Bronchial epithelial cell (primary cell): Measurements from ENCODE around the gene VEGFA. TPM values are rescaled to one million over a fixed set of nuclear protein-coding genes. Genes with fewer than 3 reads are reported as not detected.

Experiments used
- DNase-seq: peaks from one replicate; pipeline ENCODE4 v3.0.0-alpha.2; 2010; ENCODE audit warnings: low read depth
- FAIRE-seq: peaks from 2 replicates; lab custom pipeline; 2011; peaks lifted over from hg19 to GRCh38; lab: Jason Lieb, UNC
- H3K27me3 ChIP-seq: 2 replicates; pipeline ENCODE4 v1.5.1; 2011; ENCODE audit warnings: low read length; ENCODE audit not compliant: control insufficient read depth, insufficient read depth
- H3K36me3 ChIP-seq: 2 replicates; pipeline ENCODE4 v1.5.1; 2011; ENCODE audit warnings: low read length; ENCODE audit not compliant: control insufficient read depth, insufficient read depth
- H3K4me3 ChIP-seq: 2 replicates; pipeline ENCODE4 v1.5.1; 2011; ENCODE audit warnings: mild to moderate bottlenecking, low read depth, low read length, control low read depth
- total RNA-seq: library from RNA; depleted of rRNA; stranded (reverse); fragments of >200 nt; gene quantifications from 2 replicates; pipeline ENCODE4 v1.2.1, GENCODE V29; 2014
- TF ChIP-seq, protein P1 (sequence below): IDR thresholded peaks from 2 replicates; pipeline ENCODE4 v1.5.1; 2011; ENCODE audit warnings: mild to moderate bottlenecking, moderate library complexity, low read length, control low read depth, inconsistent platforms; ENCODE audit not compliant: insufficient read depth, severe bottlenecking

VEGFA gene
- total RNA-seq, 1 donor from 2014 or later: 391 TPM

DNA sequence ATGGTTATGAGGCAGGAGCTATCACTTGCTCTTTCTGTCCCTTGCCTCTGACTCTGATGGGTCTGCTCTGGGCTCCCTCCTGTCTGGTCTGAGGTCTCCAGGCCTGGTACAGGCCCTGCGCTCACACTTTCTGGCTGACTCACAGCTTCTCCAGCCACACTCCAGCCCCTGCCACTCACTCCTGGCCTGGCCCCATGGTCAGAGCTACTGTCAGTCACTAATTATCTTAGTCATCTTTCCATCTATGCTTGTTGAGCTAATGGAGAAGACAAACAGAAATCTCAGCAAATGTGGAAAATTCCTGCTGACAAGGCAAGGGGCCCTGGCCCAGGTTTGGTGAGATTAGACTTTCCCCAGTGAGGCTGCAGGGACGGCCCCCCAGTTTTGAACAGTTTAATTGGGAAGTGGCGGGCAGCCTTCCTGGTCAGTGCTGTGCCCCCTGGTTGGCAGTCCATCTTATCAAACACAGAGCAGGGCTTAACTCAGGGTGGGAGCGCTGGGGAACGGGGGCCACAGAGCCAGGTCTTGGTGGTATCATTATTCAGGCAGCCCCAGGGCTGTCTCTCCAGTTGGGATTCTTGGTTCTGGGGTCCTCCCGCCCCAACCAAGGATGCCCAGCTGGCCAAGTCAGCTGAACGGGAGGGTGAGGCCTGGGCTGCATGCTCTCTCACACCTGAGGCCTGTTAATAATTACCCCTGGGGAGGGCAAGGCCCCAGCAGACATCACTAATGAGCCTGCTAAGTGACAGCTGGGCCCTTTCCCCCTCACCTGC, 63.4 kb downstream of the VEGFA start:
- no peaks in the 10 kb centered on the region for H3K27me3 ChIP-seq
- H3K36me3 ChIP-seq: no peaks in the 10 kb centered on the region
- DNase-seq: no peak
- TF ChIP-seq, protein P1, sequence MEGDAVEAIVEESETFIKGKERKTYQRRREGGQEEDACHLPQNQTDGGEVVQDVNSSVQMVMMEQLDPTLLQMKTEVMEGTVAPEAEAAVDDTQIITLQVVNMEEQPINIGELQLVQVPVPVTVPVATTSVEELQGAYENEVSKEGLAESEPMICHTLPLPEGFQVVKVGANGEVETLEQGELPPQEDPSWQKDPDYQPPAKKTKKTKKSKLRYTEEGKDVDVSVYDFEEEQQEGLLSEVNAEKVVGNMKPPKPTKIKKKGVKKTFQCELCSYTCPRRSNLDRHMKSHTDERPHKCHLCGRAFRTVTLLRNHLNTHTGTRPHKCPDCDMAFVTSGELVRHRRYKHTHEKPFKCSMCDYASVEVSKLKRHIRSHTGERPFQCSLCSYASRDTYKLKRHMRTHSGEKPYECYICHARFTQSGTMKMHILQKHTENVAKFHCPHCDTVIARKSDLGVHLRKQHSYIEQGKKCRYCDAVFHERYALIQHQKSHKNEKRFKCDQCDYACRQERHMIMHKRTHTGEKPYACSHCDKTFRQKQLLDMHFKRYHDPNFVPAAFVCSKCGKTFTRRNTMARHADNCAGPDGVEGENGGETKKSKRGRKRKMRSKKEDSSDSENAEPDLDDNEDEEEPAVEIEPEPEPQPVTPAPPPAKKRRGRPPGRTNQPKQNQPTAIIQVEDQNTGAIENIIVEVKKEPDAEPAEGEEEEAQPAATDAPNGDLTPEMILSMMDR: no peak
- no peak for FAIRE-seq
- no peak overlapping the region for H3K4me3 ChIP-seq

DNA sequence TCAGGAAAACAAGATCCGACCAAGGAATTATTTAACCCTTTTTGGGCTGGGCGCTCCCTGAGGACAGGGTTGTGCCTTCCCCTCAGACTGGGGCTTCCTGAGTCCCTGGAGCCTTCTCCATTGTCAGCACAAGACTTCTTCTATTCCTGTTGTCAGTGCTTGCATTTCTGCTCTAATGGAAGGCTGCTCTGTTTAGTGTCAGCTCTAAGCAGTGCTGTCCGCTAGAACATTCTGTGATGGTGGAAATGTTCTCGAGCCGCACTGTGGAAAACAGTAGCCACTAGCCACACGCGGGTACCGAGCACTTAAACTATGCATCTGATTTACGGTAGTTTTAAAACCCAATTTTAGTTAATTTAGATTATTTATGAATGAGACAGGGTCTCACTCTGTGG, 64.0 kb downstream of the VEGFA start:
- DNase-seq (no peak), FAIRE-seq (no peak)
- H3K36me3 ChIP-seq: no peaks in the 10 kb centered on the region
- H3K4me3 ChIP-seq: no peak overlapping the region
- TF ChIP-seq, protein P1: no peak
- no peaks in the 10 kb centered on the region for H3K27me3 ChIP-seq

- no peak overlapping the region for H3K4me3 ChIP-seq
- no peak for DNase-seq
- H3K27me3 ChIP-seq: no peaks in the 10 kb centered on the region
- TF ChIP-seq, protein P1: no peak
- no peak for FAIRE-seq
- no peaks in the 10 kb centered on the region for H3K36me3 ChIP-seq
These were observed 64.6 kb downstream of the VEGFA start for GRCh38 chr6:43834528-43835155.

- DNase-seq (no peak), FAIRE-seq (peak; percentile 13)
- no peak overlapping the region for H3K4me3 ChIP-seq
- TF ChIP-seq, protein P1: no peak
- H3K27me3 ChIP-seq: no peaks in the 10 kb centered on the region
- no peaks in the 10 kb centered on the region for H3K36me3 ChIP-seq
These were observed 65.9 kb downstream of the VEGFA start for GRCh38 chr6:43835872-43836419.

Other genes with a start within 250 kb of the VEGFA start
- 35.8 and 43.1 TPM in 2 replicates for gene XPO5, start 194.2 kb upstream of the VEGFA start, total RNA-seq
- gene POLH, start 194.0 kb upstream of the VEGFA start, total RNA-seq: 17.4 and 24.3 TPM in 2 replicates
- gene GTPBP2, start 140.9 kb upstream of the VEGFA start, total RNA-seq: 176 and 273 TPM in 2 replicates
- gene MAD2L1BP, start 134.4 kb upstream of the VEGFA start, total RNA-seq: 21.5 and 27.9 TPM in 2 replicates
- under 0.01 and 0.13 TPM in 2 replicates for gene RSPH9, start 125.2 kb upstream of the VEGFA start, total RNA-seq
- gene MRPS18A, start 82.4 kb upstream of the VEGFA start, total RNA-seq: 79.5 and 94.3 TPM in 2 replicates